NCI-H2196 (cell line): Measurements from ENCODE around the gene FEZF2.

Experiments
- DNase-seq: peaks from one replicate; lab custom pipeline; 2025; ENCODE audit not compliant: unreplicated experiment; lab: John Stamatoyannopoulos, UW

Gene FEZF2

DNA sequence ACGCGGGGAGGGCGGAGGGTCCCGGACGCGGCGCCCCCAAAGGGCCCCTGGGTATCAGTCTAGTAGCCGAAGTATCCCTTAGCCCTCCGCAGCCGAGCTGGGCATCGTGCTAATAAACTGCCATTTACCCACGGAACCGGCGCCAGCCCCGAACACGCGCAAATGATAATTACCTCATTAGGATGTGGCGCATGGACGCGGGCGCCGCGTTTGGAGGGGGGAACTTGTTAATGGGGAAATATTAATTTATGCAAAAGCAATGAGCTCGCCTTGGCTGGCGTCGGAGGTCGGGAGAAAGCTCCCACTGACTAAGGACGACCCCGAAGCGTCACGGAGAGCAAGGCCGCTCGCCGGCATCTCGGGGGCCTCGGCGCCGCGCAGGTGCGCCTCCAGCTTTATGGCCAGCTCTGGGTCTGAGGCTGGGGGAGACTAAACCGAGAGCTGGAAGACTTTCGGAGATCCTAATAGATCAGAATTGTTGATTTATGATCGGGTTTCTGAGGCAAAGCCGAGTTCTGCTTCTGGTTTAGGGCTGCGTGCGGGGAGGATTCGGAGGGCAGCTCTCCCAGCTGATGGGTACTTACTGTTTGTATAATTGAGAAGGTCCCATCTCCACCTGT lies 474 bp upstream of the FEZF2 start:
- no peak for DNase-seq

DNA sequence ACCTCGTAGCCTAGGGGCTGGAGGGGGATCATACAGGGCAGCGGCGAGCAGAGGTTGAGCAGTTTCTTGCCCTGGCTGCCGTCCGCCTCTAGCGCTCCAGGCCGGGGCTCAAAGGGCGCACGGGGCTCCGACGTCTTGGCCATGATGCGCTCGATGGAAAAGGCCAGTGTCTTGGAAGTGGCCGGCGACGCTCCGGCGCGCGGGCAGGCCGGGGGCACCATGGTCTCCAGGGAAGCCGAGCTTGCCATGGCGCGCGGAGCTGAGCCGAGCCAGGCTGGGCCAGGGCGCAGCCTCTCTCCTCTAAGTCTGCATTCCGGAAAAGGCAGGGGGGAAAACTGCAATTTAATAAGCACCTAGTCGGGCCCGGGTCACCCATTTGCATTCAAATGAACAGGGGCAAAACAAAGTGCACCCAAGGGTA lies 719 bp downstream of the FEZF2 start:
- no peak for DNase-seq

DNA sequence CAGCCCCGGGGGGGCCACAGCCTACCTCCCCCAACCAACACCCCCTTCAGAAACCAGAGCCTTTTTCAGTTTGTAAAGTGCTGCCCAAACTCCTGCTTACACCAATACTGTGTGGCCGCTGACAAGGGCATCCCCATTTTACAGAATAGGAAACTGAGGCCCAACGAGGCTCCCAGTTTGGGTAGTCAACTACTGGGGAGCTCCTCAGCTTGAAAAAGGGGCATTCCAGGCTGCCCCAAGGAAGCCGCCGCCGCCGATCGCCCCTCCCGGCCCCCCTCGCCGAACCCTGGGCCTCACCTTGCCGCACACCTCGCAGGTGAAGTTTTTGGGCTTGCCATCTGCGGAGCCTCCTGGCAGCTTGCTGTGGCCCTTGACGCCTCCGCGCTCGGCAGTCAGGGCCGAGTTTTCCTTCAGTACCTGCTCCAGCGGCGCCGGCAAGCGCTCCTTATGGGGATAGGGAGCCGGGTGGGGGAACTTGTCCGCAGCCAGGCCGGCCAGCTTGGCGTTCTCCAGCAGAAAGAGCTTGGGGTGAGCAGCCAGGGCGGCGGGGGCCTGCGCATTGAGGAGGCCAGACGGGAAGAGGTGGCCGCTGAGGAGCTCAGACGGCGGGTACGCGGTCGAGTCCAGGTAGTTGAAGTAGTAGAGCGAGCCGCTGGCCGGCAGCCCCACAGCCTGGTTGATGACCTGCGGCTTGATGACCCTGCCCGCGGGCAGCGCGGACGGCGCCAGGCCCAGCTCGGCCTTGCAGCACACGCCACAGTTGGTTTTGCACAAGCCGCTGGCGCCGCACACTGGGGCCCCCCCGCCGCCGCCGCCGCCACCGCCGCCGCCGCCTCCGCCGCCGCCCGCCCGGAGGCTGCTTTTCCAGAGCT lies 1.4 kb downstream of the FEZF2 start:
- DNase-seq = no peak

DNA sequence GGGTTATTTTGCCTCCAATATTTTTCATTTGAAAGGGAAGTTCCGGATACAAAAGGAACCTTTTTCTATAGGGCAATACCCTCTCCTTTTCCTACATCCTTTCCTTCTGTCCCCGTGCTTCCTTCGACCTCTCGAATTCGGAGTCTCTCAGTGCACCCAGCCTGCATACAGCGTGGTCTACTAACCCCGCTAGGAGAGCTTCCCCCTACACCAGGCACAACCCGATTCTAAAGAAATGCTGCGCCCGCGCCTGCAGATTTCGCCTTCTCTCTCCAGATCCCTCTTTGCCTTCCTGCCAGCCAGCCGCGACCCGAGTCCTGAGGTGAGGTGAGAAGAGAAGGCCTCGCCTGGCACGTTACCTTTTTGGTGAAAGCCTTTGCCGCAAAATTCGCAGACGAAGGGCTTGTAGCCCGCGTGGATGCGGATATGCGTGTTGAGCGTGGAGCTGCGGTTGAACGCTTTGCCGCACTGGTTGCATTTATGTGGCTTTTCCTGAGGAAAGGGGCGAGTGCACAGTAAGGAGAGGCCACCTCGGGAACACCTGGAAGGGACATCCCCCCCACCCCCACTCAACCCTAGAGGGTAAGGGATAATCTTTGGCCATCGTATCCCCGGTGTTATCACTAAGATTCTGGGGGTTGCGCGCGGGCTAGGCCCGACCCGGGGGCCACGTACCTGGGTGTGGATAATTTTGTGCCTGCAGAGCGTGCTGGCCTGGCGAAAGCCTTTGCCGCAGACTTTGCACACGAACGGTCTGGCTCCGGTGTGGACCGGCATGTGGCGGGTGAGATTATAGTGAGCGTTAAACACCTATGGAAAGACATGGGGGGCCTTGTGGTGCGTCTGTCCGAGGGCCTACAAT lies 2.3 kb downstream of the FEZF2 start:
- no peak for DNase-seq

DNA sequence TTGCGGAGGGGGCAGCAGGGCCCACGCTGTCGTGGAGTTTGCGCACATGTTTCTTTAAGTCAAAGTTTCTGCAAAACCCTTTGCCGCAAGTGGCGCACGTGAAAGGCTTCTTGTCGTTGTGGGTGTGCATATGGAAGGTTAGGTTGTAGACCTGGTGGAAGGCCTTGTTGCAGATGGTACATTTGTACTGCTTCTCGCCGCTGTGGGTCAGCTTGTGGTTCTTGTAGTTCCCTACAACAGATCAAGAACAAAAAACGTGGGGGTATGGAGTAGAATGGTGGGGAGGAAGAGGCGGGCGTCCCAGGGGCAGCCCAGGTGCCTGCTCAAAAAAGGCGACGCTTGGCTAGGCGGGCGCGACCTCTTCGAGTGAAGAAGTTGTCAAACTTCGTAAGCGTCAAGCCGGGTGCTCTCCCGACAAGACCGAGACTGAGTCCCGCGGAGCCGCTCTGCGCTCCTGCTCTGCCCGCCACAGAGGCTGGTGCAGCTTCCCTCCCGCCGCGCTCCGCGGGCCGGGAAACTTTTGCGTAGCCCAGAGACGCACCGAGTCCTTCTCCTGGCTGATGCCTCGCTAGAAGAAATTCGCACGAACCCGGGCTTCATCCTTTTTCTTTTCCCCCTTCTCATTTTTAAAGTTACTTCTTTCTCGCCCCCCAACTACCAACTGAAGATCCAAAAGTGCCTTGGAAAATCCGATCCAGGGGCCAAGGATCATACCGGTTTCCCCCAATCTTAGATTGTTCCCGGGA lies 3.1 kb downstream of the FEZF2 start:
- no peak for DNase-seq

DNA sequence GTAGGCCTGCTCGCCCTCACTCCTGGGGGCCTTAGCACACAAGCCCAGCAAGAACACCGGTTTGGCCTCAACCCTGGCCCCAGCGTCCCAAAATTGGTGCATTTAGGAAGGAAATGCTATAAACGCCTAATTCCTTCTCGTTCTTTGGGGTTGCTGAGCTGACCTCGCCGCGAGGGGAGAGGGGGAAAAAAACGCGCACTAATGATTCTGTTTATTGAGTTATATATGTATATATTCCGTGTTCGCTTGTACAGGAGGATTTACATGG lies 3.9 kb downstream of the FEZF2 start:
- DNase-seq = no peak

GRCh38 chr3:62368705-62369475 lies 4.5 kb downstream of the FEZF2 start:
- no peak for DNase-seq

- no peak for DNase-seq
Measured at GRCh38 chr3:62368290-62368704, 5.1 kb downstream of the FEZF2 start.

DNA sequence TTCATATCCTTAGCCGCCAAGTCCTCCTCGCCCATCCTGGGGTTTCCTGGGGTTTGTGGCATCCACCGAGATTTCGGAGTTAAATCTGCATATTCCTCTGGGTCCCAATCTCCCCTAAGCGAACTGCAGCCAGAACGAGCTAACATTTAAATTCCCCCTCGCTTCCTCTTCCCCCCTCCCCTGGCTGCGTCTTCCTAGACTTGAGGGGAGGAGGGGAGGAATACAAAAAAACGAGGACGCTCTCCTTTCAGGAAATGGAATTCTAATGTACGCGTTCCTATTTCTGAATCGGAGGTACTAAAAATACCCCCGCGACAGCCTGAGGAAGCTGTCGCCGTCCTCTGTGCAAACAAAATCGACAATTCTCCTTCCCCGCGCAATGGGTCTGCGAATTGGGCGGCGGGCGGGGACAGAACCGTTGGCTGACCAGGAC lies 5.6 kb downstream of the FEZF2 start:
- DNase-seq = no peak

DNA sequence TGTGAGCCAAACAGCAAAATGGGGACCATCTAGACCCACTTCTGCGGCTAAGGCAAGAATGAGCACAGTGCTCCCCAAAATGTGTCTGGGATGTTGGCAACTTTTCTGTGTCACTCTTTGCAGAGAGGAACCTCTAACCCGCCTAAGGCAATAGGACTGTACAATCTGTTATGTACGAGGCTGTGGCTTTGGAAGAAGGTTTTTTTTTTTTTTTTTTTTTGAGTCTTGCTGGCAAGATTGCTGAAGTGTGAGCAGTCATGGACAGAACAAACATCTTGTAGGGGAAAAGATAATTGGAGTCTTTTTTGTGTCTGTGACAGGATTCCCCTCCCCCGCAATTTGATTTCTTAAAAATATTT lies 7.2 kb downstream of the FEZF2 start:
- DNase-seq = no peak

GRCh38 chr3:62365391-62366125 lies 7.8 kb downstream of the FEZF2 start:
- DNase-seq = no peak

- DNase-seq = no peak
Measured at GRCh38 chr3:62364191-62364590, 9.2 kb downstream of the FEZF2 start.

GRCh38 chr3:62363275-62363674 lies 10.1 kb downstream of the FEZF2 start:
- DNase-seq = no peak

DNA sequence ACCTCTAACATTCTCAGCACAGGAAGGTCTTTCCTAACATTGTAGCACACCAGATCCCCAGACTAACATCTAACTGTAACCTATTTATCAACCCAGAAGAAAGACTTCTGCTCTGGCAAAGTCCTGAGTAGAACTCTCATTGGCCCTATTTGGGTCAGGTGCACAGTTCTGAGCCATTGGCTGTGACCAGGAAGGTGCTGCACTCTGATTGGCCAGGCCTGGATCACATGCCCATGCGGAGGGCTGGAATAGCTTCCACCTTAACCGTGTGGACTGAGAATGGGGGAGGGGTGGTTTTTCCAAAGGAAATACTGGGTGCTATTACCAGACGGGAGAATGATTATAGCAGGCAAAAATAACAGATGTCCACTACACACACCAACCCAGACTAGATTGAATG lies 11.5 kb downstream of the FEZF2 start:
- DNase-seq = no peak

DNA sequence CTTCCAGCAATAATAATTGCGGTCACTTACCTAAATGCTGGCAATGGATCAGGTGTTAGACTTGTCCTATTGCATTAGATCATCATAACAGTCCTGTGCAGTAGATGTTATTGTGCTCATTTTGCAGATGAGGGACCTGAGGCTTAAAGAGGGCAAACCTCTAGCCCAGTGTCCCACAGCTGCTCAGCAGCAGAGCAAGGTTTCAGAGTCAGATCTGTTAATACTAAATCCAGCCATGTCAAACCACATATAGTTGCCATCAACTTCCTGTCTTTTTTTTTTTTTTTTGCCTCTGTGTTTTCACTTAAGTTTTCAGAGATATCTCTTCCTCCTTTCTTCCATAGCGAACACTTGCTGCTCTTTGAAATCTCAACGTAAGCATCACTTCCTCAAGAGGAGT lies 12.1 kb downstream of the FEZF2 start:
- DNase-seq = no peak

GRCh38 chr3:62359531-62359930 lies 13.8 kb downstream of the FEZF2 start:
- no peak for DNase-seq

DNA sequence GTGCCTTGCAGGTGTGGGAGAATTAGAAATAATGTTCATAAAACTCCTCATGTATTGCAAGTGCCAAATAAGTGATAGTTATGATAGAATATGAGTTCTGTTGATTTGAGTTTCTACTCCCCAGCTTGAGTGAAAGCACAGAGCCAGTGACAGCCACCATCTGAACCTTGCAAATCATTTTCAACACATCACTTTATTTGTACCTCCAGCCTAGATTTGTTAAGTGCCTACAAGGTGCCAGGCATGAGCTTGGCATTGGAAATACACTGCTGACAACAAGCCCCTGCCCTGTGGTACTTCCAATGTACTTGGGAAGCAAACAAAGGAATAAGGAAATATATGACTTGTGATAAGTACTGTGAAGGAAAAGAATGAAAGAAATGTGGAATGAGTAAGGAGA lies 17.0 kb downstream of the FEZF2 start:
- no peak for DNase-seq

- DNase-seq = no peak
Measured at GRCh38 chr3:62355703-62356102, 17.6 kb downstream of the FEZF2 start.

- DNase-seq = no peak
Measured at GRCh38 chr3:62343755-62344154, 29.6 kb downstream of the FEZF2 start.

GRCh38 chr3:62335196-62335595 lies 38.2 kb downstream of the FEZF2 start:
- DNase-seq = no peak
